Measurements from ENCODE around the gene HHATL.

- TF ChIP-seq PBX3 (CRISPR knock-in tag; IDR thresholded peaks at IDR 0.05) (no peak), CTCF (tag by site-specific recombination; IDR thresholded peaks at IDR 0.05) (no peak), ZNF274 (IDR thresholded peaks at IDR 0.05; ENCODE audit: low read length) (no peak), ZNF274 (tag by site-specific recombination; IDR thresholded peaks at IDR 0.05; ENCODE audit: borderline replicate concordance) (no peak), ZNF23 (tag by site-specific recombination; IDR thresholded peaks at IDR 0.05; ENCODE audit: borderline replicate concordance) (no peak), SCRT2 (tag by site-specific recombination; IDR thresholded peaks at IDR 0.05) (no peak), ZNF121 (tag by site-specific recombination; IDR thresholded peaks at IDR 0.05) (no peak), RBAK (tag by site-specific recombination; IDR thresholded peaks at IDR 0.05) (no peak), WT1 (tag by site-specific recombination; IDR thresholded peaks at IDR 0.05) (no peak), ZNF350 (tag by site-specific recombination; IDR thresholded peaks at IDR 0.05) (no peak), ZSCAN23 (tag by site-specific recombination; IDR thresholded peaks at IDR 0.05) (no peak)
- TF ChIP-seq, protein P1, sequence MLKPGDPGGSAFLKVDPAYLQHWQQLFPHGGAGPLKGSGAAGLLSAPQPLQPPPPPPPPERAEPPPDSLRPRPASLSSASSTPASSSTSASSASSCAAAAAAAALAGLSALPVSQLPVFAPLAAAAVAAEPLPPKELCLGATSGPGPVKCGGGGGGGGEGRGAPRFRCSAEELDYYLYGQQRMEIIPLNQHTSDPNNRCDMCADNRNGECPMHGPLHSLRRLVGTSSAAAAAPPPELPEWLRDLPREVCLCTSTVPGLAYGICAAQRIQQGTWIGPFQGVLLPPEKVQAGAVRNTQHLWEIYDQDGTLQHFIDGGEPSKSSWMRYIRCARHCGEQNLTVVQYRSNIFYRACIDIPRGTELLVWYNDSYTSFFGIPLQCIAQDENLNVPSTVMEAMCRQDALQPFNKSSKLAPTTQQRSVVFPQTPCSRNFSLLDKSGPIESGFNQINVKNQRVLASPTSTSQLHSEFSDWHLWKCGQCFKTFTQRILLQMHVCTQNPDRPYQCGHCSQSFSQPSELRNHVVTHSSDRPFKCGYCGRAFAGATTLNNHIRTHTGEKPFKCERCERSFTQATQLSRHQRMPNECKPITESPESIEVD (tag by site-specific recombination; IDR thresholded peaks at IDR 0.05), result no peak
- TF ChIP-seq, protein P2, sequence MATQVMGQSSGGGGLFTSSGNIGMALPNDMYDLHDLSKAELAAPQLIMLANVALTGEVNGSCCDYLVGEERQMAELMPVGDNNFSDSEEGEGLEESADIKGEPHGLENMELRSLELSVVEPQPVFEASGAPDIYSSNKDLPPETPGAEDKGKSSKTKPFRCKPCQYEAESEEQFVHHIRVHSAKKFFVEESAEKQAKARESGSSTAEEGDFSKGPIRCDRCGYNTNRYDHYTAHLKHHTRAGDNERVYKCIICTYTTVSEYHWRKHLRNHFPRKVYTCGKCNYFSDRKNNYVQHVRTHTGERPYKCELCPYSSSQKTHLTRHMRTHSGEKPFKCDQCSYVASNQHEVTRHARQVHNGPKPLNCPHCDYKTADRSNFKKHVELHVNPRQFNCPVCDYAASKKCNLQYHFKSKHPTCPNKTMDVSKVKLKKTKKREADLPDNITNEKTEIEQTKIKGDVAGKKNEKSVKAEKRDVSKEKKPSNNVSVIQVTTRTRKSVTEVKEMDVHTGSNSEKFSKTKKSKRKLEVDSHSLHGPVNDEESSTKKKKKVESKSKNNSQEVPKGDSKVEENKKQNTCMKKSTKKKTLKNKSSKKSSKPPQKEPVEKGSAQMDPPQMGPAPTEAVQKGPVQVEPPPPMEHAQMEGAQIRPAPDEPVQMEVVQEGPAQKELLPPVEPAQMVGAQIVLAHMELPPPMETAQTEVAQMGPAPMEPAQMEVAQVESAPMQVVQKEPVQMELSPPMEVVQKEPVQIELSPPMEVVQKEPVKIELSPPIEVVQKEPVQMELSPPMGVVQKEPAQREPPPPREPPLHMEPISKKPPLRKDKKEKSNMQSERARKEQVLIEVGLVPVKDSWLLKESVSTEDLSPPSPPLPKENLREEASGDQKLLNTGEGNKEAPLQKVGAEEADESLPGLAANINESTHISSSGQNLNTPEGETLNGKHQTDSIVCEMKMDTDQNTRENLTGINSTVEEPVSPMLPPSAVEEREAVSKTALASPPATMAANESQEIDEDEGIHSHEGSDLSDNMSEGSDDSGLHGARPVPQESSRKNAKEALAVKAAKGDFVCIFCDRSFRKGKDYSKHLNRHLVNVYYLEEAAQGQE (tag by site-specific recombination; IDR thresholded peaks at IDR 0.05), result no peak
Observed at GRCh38 chr3:42675909-42676308, 26.7 kb downstream of the HHATL start.
